Progenitor cell of endocrine pancreas (in vitro differentiated cells): ENCODE measurements around the gene SV2A. TPM values are rescaled to one million over a fixed set of nuclear protein-coding genes. Genes with fewer than 3 reads are reported as not detected.

Experiments
- DNase-seq: peaks from one replicate; pipeline ENCODE4 v3.0.0; 2021; ENCODE audit warnings: low spot score; ENCODE audit not compliant: unreplicated experiment
- H3K27ac Mint-ChIP-seq: 2 replicates; pipeline ENCODE4 v1.8.0; 2021; ENCODE audit warnings: mild to moderate bottlenecking, moderate library complexity, mixed read lengths
- H3K27me3 Mint-ChIP-seq: 2 replicates; pipeline ENCODE4 v1.8.0; 2021; ENCODE audit warnings: mixed read lengths
- H3K36me3 Mint-ChIP-seq: 2 replicates; pipeline ENCODE4 v1.8.0; 2022; ENCODE audit warnings: mixed read lengths; ENCODE audit not compliant: insufficient read depth
- H3K4me1 Mint-ChIP-seq: 2 replicates; pipeline ENCODE4 v1.8.0; 2021; ENCODE audit warnings: low read depth, mixed read lengths
- H3K4me3 Mint-ChIP-seq: 2 replicates; pipeline ENCODE4 v1.8.0; 2021; ENCODE audit warnings: low read depth, mild to moderate bottlenecking, moderate library complexity, mixed read lengths
- H3K9me3 Mint-ChIP-seq: 2 replicates; pipeline ENCODE4 v1.8.0; 2021; ENCODE audit warnings: low read depth, mixed read lengths
- CTCF ChIP-seq: fragments of 200-600 bp; sonication (generic); IDR thresholded peaks from one replicate; pipeline ENCODE4 v1.5.0; 2021; ENCODE audit warnings: antibody characterized with exemption, mild to moderate bottlenecking; ENCODE audit not compliant: unreplicated experiment
- total RNA-seq: library from RNA; stranded (reverse); gene quantifications from 2 replicates; pipeline ENCODE4 v1.2.1, GENCODE V29; 2021

SV2A gene
- total RNA-seq, 1 donor from 2014 or later = 16.9 TPM

DNA sequence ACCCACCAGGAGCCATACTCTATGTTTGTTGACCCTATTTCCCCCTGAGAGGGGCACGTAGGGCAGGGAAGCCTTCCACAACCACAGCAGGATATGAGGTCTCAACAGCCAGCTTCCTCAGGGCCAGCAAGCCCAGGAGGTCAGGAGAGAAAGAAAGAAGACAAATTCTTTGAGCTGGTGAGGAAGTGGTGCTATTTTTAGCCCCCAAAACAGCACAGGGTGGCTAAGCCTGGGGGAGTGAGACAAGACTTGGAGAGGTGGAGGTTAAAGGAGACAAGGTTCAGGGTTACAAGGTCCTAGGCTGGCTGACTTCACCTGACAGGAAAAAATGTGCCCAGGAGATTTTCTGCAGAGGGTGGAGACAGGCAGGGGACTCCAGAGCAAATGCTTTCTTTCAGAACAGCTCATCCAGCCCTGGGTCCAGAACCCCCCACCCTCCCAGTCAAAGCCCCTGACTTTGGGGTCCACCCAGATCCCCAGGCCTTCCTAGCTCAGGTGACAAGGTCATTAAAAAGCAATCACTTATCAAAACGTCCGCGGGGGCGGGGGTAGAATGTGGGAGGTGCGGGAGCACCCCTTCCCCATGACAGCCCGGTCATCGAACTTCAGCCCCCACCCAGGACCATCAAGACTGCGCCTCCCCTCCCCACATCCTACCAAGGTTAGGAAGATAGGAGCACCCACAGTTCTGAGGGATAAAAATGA is 1.3 kb downstream of the SV2A start:
- TF ChIP-seq CTCF = no peak
- no peaks in the 10 kb centered on the region for H3K9me3 Mint-ChIP-seq
- peaks cover 9% of the 10 kb centered on the region for H3K27me3 Mint-ChIP-seq
- H3K36me3 Mint-ChIP-seq = peaks cover 3% of the 10 kb centered on the region
- H3K4me1 Mint-ChIP-seq = peaks cover 17% of the 10 kb centered on the region
- H3K27ac Mint-ChIP-seq = no peak overlapping the region
- DNase-seq = no peak
- H3K4me3 Mint-ChIP-seq = peak overlapping the region; percentile 82

GRCh38 chr1:149915429-149916192 is 2.0 kb downstream of the SV2A start:
- no peak for DNase-seq
- Mint-ChIP-seq H3K4me1 (peaks cover 17% of the 10 kb centered on the region), H3K9me3 (no peaks in the 10 kb centered on the region), H3K36me3 (peaks cover 3% of the 10 kb centered on the region), H3K27me3 (peaks cover 9% of the 10 kb centered on the region), H3K4me3 (peak overlapping the region; percentile 82), H3K27ac (no peak overlapping the region)
- TF ChIP-seq CTCF = no peak

DNA sequence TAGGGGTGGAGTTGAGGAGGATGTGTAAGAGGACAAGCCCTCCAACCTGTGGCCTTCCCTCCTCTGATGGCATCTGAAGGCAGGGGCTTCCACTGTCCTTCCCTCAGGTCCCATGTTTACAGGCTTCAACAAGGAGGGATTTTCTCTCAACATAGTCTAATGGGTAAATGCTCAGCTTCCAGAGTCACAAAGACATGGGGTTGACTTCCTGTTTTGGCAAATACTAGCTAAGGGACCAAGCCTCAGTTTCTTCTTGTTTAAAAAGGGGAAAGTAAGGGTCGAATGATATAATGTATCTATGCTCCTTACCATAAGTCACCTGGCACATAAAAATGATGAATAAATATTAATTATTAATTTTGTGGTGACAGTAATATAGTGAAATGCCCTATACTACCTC is 3.1 kb downstream of the SV2A start:
- Mint-ChIP-seq H3K27ac (no peak overlapping the region), H3K36me3 (peaks cover 3% of the 10 kb centered on the region), H3K27me3 (peaks cover 9% of the 10 kb centered on the region), H3K4me1 (peaks cover 17% of the 10 kb centered on the region), H3K9me3 (no peaks in the 10 kb centered on the region), H3K4me3 (no peak overlapping the region)
- no peak for DNase-seq
- TF ChIP-seq CTCF = no peak

- H3K27me3 Mint-ChIP-seq = no peaks in the 10 kb centered on the region
- no peak overlapping the region for H3K4me3 Mint-ChIP-seq
These were observed 11.0 kb downstream of the SV2A start for GRCh38 chr1:149906570-149907075.

More at GRCh38 chr1:149906570-149907075, 11.0 kb downstream of the SV2A start:
- Mint-ChIP-seq H3K4me1 (no peaks in the 10 kb centered on the region), H3K9me3 (no peaks in the 10 kb centered on the region), H3K27ac (no peak overlapping the region), H3K36me3 (peaks cover 7% of the 10 kb centered on the region)
- no peak for DNase-seq
- TF ChIP-seq CTCF = no peak
